HUDEP-2 (cell line): ENCODE results near the gene PCNP.
"Not testable (repeated sequence)": the region's sequence is repeated elsewhere in the genome, so short reads cannot be mapped to it uniquely, and the experiment has no call there.

Source experiments
- DNase-seq, 76 experiments: peaks; one replicate each; lab custom pipeline; 2025; ENCODE audit not compliant: unreplicated experiment in 76 of 76; lab: John Stamatoyannopoulos, UW

The PCNP gene

GRCh38 chr3:101573449-101574387 lies at the start of gene PCNP:
Gene PCNP (plus strand): TSS chr3:101574180. CDS start chr3:101574216, 36 bp downstream.
- DNase-seq = peak; percentile 68 to 98 (median 96)

- peak in 31 of 76 experiments; percentile 4 to 71 (median 29) for DNase-seq
These were observed 46.5 kb upstream of the PCNP start for GRCh38 chr3:101527441-101527840.

GRCh38 chr3:101527906-101528305 lies 46.1 kb upstream of the PCNP start:
- no peak for DNase-seq

- DNase-seq = peak in 74 of 76 experiments; percentile 26 to 96 (median 84)
These were observed 43.9 kb upstream of the PCNP start for GRCh38 chr3:101529816-101530685.

GRCh38 chr3:101530686-101531047 lies 43.3 kb upstream of the PCNP start:
- no peak for DNase-seq

- DNase-seq = peak in 12 of 76 experiments; percentile 8 to 35 (median 23)
These were observed 42.4 kb upstream of the PCNP start for GRCh38 chr3:101531473-101532086.

GRCh38 chr3:101532783-101533602 lies 41.0 kb upstream of the PCNP start:
- no peak for DNase-seq

- DNase-seq = no peak
These were observed 40.4 kb upstream of the PCNP start for GRCh38 chr3:101533603-101533968.

- DNase-seq = no peak
These were observed 38.8 kb upstream of the PCNP start for GRCh38 chr3:101535221-101535620.

- DNase-seq = no peak
These were observed 37.7 kb upstream of the PCNP start for GRCh38 chr3:101536266-101536665.

GRCh38 chr3:101536955-101537354 lies 37.0 kb upstream of the PCNP start:
- not testable (repeated sequence) for DNase-seq

- DNase-seq = no peak
These were observed 31.0 kb upstream of the PCNP start for GRCh38 chr3:101542957-101543356.

GRCh38 chr3:101544161-101544850 lies 29.7 kb upstream of the PCNP start:
- no peak for DNase-seq

GRCh38 chr3:101548527-101549105 lies 25.4 kb upstream of the PCNP start:
- no peak for DNase-seq

GRCh38 chr3:101549473-101549872 lies 24.5 kb upstream of the PCNP start:
- DNase-seq = no peak

GRCh38 chr3:101551359-101552081 lies 22.5 kb upstream of the PCNP start:
- not testable (repeated sequence) for DNase-seq

GRCh38 chr3:101553381-101553780 lies 20.6 kb upstream of the PCNP start:
- DNase-seq = not testable (repeated sequence)

GRCh38 chr3:101556064-101556463 lies 17.9 kb upstream of the PCNP start:
- DNase-seq = no peak
